Activated CD4-positive, alpha-beta memory T cell treated with anti-CD3 and anti-CD28 coated beads for 36 hours (primary cell): Measurements from ENCODE around the gene COL4A6. TPM values are rescaled to one million over a fixed set of nuclear protein-coding genes. Genes with fewer than 3 reads are reported as not detected.

Experiments used
- CTCF ChIA-PET: fragments of 350-600 bp; sonication (Branson Sonifier 250); formaldehyde crosslinking; loops from one replicate; lab custom pipeline; 2021; ENCODE audit warnings: antibody characterized with exemption, inconsistent platforms; lab: Charles Lee
- POLR2A ChIA-PET: fragments of 350-600 bp; sonication (Branson Sonifier 250); formaldehyde crosslinking; loops from one replicate; lab custom pipeline; 2021; ENCODE audit warnings: antibody characterized with exemption; lab: Charles Lee
- DNase-seq: peaks from one replicate; pipeline ENCODE4 v3.0.0-alpha.2; 2020
- H3K27ac Mint-ChIP-seq: one replicate; pipeline ENCODE4 v1.8.0; 2021; ENCODE audit warnings: mixed read lengths
- H3K27me3 Mint-ChIP-seq: one replicate; pipeline ENCODE4 v1.8.0; 2021; ENCODE audit warnings: mixed read lengths
- H3K36me3 Mint-ChIP-seq: one replicate; pipeline ENCODE4 v1.8.0; 2021; ENCODE audit warnings: mixed read lengths
- H3K4me1 Mint-ChIP-seq: one replicate; pipeline ENCODE4 v1.8.0; 2021; ENCODE audit warnings: low read depth, mixed read lengths
- H3K4me3 Mint-ChIP-seq: one replicate; pipeline ENCODE4 v1.8.0; 2021; ENCODE audit warnings: mild to moderate bottlenecking, mixed read lengths
- H3K9me3 Mint-ChIP-seq: one replicate; pipeline ENCODE4 v1.8.0; 2021; ENCODE audit warnings: mixed read lengths
- intact Hi-C: fragments of 100-400 bp; cut with micrococcal nuclease; formaldehyde crosslinking; loops from one replicate; pipeline ENCODE4 v1.15.1; 2023
- total RNA-seq, 2 experiments: library from RNA; stranded (reverse); gene quantifications; one replicate each; pipeline ENCODE4 v1.2.3, GENCODE V29; 2021

The COL4A6 gene
- total RNA-seq, 2 experiments from 2014 or later = not detected

DNA sequence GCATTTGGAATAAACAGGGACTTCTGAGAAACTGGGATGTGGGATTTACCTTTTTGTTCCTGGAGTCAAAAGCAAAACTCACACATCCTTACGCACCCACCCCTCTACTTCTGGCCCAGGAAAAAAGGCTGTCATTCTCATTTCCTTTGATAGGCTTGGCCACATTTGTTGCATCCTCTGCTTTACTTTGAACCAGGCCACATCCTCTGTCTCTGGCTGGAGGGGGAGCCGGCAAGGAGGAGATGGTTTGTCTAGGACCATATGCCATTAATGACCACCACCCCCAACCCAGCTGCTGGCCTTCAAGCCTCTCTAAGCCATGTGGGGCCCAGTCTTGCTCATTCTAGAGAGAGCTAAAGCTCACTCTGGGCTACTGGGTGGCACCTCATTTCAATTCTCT is 282.1 kb downstream of the COL4A6 start:
- no peaks in the 10 kb centered on the region for H3K27me3 Mint-ChIP-seq

DNA sequence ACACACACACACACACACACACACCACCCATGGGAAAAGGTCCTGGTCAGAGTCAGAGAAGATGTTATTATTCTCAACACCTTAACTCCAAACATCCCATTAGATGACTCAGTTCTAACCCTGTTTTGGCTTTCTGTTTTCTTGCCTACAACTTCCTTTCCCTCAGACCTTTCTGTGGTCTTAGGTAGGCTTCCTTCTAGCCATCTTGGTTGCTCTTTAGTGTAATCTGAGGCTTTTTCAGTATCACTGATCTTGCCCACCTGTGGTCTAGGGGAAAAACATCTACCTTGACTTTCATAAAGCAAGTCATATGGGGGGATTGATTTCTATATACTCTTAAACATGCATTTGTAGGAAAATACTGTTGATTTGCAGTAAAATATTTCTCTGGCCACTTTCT is 289.7 kb downstream of the COL4A6 start:
- ChIA-PET CTCF (no interaction called here), POLR2A (no interaction called here)
- DNase-seq = peak; percentile 10
- Mint-ChIP-seq H3K4me1 (peaks cover 10% of the 10 kb centered on the region), H3K9me3 (no peaks in the 10 kb centered on the region), H3K4me3 (no peak overlapping the region), H3K36me3 (peaks cover 14% of the 10 kb centered on the region), H3K27ac (no peak overlapping the region), H3K27me3 (no peaks in the 10 kb centered on the region)
- intact Hi-C loops = no loop called here

More for the DNA sequence above, 282.1 kb downstream of the COL4A6 start:
- peaks cover 7% of the 10 kb centered on the region for H3K36me3 Mint-ChIP-seq
- DNase-seq = no peak
- CTCF ChIA-PET = no interaction called here
- H3K27ac Mint-ChIP-seq = no peak overlapping the region
- no peaks in the 10 kb centered on the region for H3K4me1 Mint-ChIP-seq
- H3K9me3 Mint-ChIP-seq = no peaks in the 10 kb centered on the region
- H3K4me3 Mint-ChIP-seq = no peak overlapping the region
- POLR2A ChIA-PET = no interaction called here
- intact Hi-C loops = no loop called here

DNA sequence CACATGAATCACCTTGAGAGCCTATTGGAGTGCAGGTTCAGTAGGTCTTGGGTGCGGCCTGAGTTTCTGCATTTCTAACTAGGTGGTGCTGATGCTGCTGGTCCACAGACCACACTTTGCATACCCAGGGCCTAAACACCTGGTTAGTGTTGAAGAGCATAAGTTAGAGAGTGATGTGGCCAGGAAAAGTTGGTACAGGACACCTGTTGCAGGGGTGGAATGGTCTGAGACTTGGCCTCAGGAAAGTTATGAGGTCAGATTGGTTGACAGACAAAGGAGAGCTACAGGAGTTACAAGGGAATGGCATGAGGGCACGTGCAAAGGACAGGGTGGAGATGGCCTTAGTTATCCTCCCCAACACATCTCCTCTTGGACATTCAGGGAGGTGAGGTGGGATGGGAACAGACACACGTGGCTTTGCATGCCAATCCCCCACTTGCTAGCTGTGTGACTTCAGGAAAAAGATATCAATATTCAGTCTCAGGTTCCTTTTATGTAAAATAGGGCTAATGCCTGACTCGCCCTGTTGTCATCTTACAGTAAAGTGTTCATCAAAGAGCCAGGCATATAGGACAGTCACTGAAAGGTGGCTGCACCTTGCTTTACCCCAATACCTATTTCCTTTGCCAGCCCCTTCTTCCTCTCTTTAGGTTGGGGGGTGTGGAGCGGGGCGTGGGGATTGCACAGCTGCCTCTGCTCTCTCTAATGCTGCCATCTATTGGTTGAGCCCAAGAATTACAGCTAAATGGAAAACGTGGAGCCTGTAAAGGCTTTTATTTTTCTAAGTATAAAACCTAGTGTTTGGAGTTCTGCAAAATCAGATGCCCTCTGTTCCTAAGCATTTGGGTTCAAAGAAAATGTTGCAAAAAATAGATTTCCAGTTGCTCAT is 299.2 kb downstream of the COL4A6 start:
- Mint-ChIP-seq H3K27ac (no peak overlapping the region), H3K27me3 (no peaks in the 10 kb centered on the region), H3K36me3 (peaks cover 16% of the 10 kb centered on the region), H3K4me1 (no peaks in the 10 kb centered on the region), H3K4me3 (no peak overlapping the region), H3K9me3 (no peaks in the 10 kb centered on the region)
- POLR2A ChIA-PET = no interaction called here
- intact Hi-C loops = no loop called here
- no peak for DNase-seq
- CTCF ChIA-PET = interaction anchor here (0.9 to 1.0 kb wide), 2 partner anchors 17 to 137 kb away, joined by 3 read pairs; no protein-coding TSS in a partner anchor

DNA sequence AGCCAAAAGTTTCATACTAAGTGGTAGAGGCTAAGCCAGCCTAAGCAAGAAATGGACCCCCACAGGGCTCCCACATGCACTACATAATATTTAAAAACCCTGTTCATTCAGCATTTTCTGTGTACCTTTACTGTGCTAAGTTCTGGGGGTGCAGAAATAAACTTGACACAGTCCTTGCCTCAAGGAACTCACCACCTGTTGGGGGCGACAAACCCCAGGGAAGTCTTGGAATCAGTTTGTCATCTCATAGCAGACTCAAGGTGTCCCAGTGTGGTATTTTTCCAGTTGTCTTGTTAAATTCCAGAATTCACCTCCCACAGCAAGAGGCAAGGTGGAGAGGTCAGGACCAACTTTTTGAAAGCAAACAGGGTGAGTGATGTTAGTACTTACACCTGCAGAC is 303.5 kb downstream of the COL4A6 start:
- H3K4me3 Mint-ChIP-seq = no peak overlapping the region
- no peak for DNase-seq
- H3K27ac Mint-ChIP-seq = no peak overlapping the region
- H3K4me1 Mint-ChIP-seq = no peaks in the 10 kb centered on the region
- CTCF ChIA-PET = no interaction called here
- POLR2A ChIA-PET = no interaction called here
- H3K36me3 Mint-ChIP-seq = peaks cover 18% of the 10 kb centered on the region
- H3K27me3 Mint-ChIP-seq = no peaks in the 10 kb centered on the region
- H3K9me3 Mint-ChIP-seq = no peaks in the 10 kb centered on the region
- intact Hi-C loops = no loop called here

DNA sequence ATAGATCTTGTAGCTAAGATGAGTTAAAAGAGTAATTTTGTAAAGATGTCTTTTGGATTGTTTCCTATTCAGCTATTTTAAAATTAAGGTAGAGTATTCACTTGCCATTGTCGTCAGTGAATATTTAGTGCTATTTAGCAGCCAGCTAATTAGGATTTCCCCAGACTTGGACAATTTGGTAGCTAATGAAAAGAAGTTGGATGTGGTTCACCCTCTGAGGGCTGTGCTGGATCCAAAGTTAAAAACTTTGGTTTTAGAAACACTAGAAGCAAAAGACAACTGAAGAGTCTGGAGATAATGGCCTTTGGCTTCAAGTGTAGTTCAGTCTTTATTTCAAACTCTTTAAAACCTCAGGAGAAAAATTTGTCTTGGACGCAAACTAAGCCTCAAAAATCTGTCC is 305.3 kb downstream of the COL4A6 start:
- no peak overlapping the region for H3K4me3 Mint-ChIP-seq
- intact Hi-C loops = no loop called here
- H3K36me3 Mint-ChIP-seq = peaks cover 14% of the 10 kb centered on the region
- no peaks in the 10 kb centered on the region for H3K9me3 Mint-ChIP-seq
- H3K4me1 Mint-ChIP-seq = no peaks in the 10 kb centered on the region
- CTCF ChIA-PET = no interaction called here
- H3K27me3 Mint-ChIP-seq = no peaks in the 10 kb centered on the region
- DNase-seq = no peak
- H3K27ac Mint-ChIP-seq = no peak overlapping the region
- POLR2A ChIA-PET = no interaction called here

DNA sequence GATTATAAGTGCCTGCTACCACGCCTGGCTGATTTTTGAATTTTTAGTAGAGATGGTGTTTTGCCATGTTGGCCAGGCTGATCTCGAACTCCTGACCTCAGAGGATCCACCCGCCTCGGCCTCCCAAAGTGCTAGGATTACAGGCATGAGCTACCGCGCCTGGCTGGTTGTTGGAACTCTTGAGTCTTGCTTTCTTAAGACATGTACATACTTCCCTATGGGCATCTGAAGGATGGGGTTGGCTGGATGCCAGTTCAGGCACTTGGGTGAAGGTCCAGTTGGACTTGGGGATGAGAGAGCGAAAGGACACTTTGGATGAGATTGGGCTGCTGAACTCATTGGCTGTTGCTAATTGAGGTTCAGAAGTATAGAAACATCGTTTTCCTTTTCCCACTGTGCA is 306.2 kb downstream of the COL4A6 start:
- POLR2A ChIA-PET = no interaction called here
- Mint-ChIP-seq H3K27me3 (no peaks in the 10 kb centered on the region), H3K4me1 (no peaks in the 10 kb centered on the region), H3K36me3 (peaks cover 12% of the 10 kb centered on the region), H3K4me3 (no peak overlapping the region), H3K9me3 (no peaks in the 10 kb centered on the region), H3K27ac (no peak overlapping the region)
- CTCF ChIA-PET = no interaction called here
- no peak for DNase-seq
- intact Hi-C loops = no loop called here

DNA sequence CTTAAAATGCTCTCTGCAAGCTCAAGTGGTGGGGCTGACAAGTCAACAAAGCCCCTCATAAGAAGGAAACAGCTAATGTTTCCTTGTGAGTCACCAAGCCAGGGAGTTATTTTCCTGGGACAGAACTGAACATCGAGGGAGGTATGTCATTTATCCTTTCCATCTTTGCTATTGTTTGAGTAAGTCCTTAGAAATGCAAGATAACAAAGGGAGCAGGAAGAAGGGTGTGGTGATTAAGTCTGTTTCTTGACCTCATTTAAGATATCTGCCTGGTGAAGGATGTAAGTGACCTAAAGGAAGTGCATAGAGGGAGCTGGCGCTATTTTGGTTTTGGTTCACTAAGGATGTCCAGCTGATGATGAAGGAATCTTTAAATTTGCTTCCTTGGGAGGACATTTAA is 306.8 kb downstream of the COL4A6 start:
- POLR2A ChIA-PET = no interaction called here
- CTCF ChIA-PET = interaction anchor here (0.6 kb wide), 1 partner anchor 518 kb away, joined by 3 read pairs; no protein-coding TSS in a partner anchor
- Mint-ChIP-seq H3K36me3 (peaks cover 15% of the 10 kb centered on the region), H3K27me3 (no peaks in the 10 kb centered on the region), H3K9me3 (no peaks in the 10 kb centered on the region), H3K4me3 (no peak overlapping the region), H3K27ac (no peak overlapping the region), H3K4me1 (no peaks in the 10 kb centered on the region)
- DNase-seq = no peak
- intact Hi-C loops = no loop called here

DNA sequence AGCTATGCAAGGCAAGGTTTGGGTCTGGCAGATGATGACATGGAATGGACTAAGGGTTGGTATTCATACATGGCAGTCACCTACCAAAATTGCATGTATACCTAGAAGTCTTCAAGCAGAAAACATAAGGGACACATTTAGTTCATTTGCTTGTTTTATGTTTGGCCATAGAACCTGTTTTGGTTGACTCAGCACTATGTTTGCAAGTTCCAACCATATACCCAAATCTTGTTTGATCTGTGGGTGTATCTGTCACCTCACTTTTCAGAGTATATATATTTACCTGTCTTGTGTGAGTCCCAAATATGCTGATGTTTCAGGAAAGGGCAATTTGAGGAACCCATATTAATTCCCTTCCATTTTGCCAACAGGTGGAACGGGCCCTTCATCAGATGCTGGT is 307.3 kb downstream of the COL4A6 start:
- Mint-ChIP-seq H3K27ac (no peak overlapping the region), H3K4me3 (no peak overlapping the region), H3K27me3 (no peaks in the 10 kb centered on the region), H3K9me3 (no peaks in the 10 kb centered on the region), H3K4me1 (no peaks in the 10 kb centered on the region), H3K36me3 (peaks cover 17% of the 10 kb centered on the region)
- CTCF ChIA-PET = no interaction called here
- no peak for DNase-seq
- POLR2A ChIA-PET = no interaction called here
- intact Hi-C loops = no loop called here

DNA sequence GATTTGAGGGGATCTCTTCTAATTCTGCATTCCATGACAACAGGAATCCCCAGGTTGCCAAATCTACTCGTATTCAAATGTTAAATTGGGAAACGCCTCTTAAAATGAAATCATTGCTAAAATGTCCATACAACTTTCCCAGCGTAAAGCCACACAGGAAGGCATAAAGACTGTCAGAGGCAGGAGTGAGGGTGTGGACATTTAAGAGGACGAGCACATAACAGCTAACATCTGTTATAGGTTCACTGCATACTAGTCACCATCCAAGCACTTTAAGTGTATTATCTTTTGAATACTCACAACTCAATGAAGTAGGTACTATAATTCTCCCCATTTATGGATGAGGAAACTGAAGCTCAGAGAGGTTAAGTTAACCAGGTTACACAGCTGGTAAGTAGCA is 311.1 kb downstream of the COL4A6 start:
- Mint-ChIP-seq H3K36me3 (peaks cover 14% of the 10 kb centered on the region), H3K4me3 (no peak overlapping the region), H3K9me3 (no peaks in the 10 kb centered on the region), H3K27me3 (no peaks in the 10 kb centered on the region), H3K27ac (no peak overlapping the region), H3K4me1 (no peaks in the 10 kb centered on the region)
- no peak for DNase-seq
- ChIA-PET CTCF (no interaction called here), POLR2A (no interaction called here)
- intact Hi-C loops = no loop called here

DNA sequence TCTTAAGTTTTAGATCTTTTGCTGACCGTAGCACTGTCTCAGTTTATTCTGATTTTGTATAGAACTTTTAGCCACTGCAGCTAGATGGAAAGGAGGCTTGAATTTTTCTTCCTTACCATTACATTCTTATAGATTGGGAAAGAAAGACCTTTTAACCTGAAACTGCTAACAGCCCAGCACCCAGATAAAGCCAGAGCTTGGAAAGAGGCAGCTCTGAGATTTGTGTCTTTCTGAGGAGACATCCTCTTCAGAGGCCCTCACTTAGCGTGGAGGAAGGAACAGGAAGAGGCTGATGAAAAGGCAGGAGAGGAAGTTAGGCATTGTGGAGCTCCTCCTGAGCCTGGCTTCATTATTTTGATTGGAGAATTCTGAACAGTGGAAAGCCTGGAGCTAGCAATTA is 311.6 kb downstream of the COL4A6 start:
- POLR2A ChIA-PET = no interaction called here
- Mint-ChIP-seq H3K4me1 (no peaks in the 10 kb centered on the region), H3K9me3 (no peaks in the 10 kb centered on the region), H3K27me3 (no peaks in the 10 kb centered on the region), H3K4me3 (no peak overlapping the region), H3K36me3 (peaks cover 12% of the 10 kb centered on the region), H3K27ac (no peak overlapping the region)
- no peak for DNase-seq
- CTCF ChIA-PET = no interaction called here
- intact Hi-C loops = no loop called here

DNA sequence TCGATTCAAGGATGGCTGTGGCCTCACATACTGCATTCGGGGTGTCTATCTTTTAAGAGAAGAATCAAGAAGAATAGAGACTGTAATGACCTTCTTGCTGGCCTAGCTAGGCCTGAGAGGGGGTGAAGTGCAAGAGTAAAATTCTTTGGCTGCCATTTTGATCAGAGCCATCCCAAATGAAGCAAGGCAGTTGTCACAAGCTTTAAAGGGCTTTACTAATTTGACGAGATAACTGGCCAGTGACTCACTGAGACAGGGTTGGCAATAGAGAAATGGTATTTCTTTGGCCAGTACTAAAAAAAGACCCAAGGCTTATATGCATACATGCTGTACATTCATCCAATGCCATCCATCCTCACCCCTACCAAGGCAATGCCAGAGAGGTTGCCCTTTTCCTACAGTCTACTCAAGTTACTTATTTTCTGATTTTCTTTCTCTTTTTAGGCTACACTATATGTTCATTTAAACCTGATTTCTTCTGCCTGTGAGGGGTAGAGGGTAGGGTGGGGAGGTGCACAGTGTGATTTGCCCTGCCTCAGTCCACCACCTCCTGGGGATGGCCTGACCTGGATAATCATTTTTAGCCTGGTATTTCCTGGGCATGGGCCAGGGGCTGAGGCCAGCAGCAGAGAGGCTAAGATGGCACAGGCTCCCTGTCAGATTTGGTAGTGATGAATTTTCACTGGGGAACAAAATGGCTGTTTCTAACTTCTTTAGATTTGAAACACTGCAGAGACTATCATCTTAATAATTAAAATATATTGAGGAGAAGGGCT is 314.4 kb downstream of the COL4A6 start:
- Mint-ChIP-seq H3K4me1 (no peaks in the 10 kb centered on the region), H3K27me3 (no peaks in the 10 kb centered on the region), H3K4me3 (no peak overlapping the region), H3K36me3 (peaks cover 6% of the 10 kb centered on the region), H3K9me3 (no peaks in the 10 kb centered on the region), H3K27ac (no peak overlapping the region)
- no peak for DNase-seq
- intact Hi-C loops = no loop called here
- CTCF ChIA-PET = no interaction called here
- POLR2A ChIA-PET = no interaction called here

DNA sequence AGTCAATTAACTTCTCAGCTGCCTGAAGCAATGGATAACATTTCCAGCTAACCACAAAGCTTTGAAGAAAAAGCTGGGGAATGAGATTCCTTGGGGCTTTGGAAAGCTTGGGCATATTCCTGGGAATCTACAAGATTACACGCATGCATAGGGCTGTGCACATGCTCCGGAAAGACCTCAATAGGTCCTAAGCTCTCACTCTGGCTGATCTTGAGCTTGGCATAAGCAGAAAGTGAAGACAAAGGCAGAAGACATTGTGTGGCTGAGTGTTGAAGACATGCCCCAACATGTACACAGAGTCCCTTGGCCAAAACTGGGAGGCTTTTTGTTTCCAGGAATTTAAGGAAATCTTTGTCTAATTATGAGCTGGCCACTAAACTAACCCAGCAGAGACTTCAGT is 315.5 kb downstream of the COL4A6 start:
- no peak for DNase-seq
- no peaks in the 10 kb centered on the region for H3K4me1 Mint-ChIP-seq
- no peak overlapping the region for H3K27ac Mint-ChIP-seq
- ChIA-PET POLR2A (no interaction called here), CTCF (interaction anchor here (0.7 kb wide), 1 partner anchor 17 kb away, joined by 3 read pairs; no protein-coding TSS in a partner anchor)
- intact Hi-C loops = no loop called here
- no peaks in the 10 kb centered on the region for H3K27me3 Mint-ChIP-seq
- H3K4me3 Mint-ChIP-seq = no peak overlapping the region
- peaks cover 4% of the 10 kb centered on the region for H3K36me3 Mint-ChIP-seq
- no peaks in the 10 kb centered on the region for H3K9me3 Mint-ChIP-seq
